ENCODE data around the gene APOM. TPM values are rescaled to one million over a fixed set of nuclear protein-coding genes. Genes with fewer than 3 reads are reported as not detected.

Gene APOM
- 3.0 TPM for total RNA-seq (2013)
- polyA plus RNA-seq (1 to 10 TPM; 4.2 to 8.3 (median 4.8) TPM), polyA minus RNA-seq (1.2 and 2.1 TPM in 2 replicates), total RNA-seq (0.92 to 4.0 (median 1.8) reads per million in 11 experiments)

- Histone ChIP-seq H3K36me3 (replicated peaks in 1 of 2; ENCODE audit: control insufficient read depth in 1 of 2, insufficient read depth in 2 of 2, low read length in 2 of 2) (peaks cover 10 to 42% of the 10 kb centered on the region in 2 donors), H4K20me1 (ENCODE audit: insufficient read depth, low read length) (peaks cover 35% of the 10 kb centered on the region), H3K9me3 (replicated peaks in 1 of 2; ENCODE audit: control insufficient read depth in 1 of 2, insufficient read depth in 1 of 2, low read length in 2 of 2) (no peaks in the 10 kb centered on the region), H3K4me2 (replicated peaks; ENCODE audit: extremely low read depth, low read length, poor library complexity, severe bottlenecking) (no peak within 1 kb of the TSS), H2AFZ (ENCODE audit: insufficient read depth, low read depth, low read length, poor library complexity, severe bottlenecking) (no peak within 1 kb of the TSS), H3K4me3 (replicated peaks in 1 of 3; ENCODE audit: low read depth in 2 of 3, low read length in 3 of 3) (no peak within 1 kb of the TSS), H3K9ac (ENCODE audit: insufficient read depth, low read length, poor library complexity, severe bottlenecking) (no peak within 1 kb of the TSS), H3K27me3 (ENCODE audit: control insufficient read depth in 2 of 2, insufficient read depth in 2 of 2, low read length in 2 of 2) (no peaks in the 10 kb centered on the region), H3K4me1 (ENCODE audit: control insufficient read depth in 1 of 2, insufficient read depth in 2 of 2, low read length in 2 of 2) (peaks cover 41 to 59% of the 10 kb centered on the region in 2 donors), H3K79me2 (ENCODE audit: insufficient read depth, low read length) (peaks cover 88% of the 10 kb centered on the region), H3K27ac (ENCODE audit: low read depth in 1 of 2, low read length in 2 of 2) (no peak within 1 kb of the TSS)
- peaks cover 30 to 46% of the 10 kb centered on the region in 2 donors for H3K36me3 Mint-ChIP-seq
- peaks cover 0 to 10% (median 5%) of the 10 kb centered on the region in 3 donors for H3K27me3 Mint-ChIP-seq (ENCODE audit: low read depth in 3 of 3)
- peak within 1 kb of the TSS in 5 of 7 donors; percentile 15 to 83 (median 46) for H3K27ac Mint-ChIP-seq
- WGBS (ENCODE audit: insufficient coverage) = 100% methylated on average over 3 of the region's 8 CpGs
- no peak for DNase-seq
- peaks cover 59% of the 10 kb centered on the region for H3K4me1 Mint-ChIP-seq
- H3K9me3 Mint-ChIP-seq = peaks cover 0 to 2% (median 0%) of the 10 kb centered on the region in 7 donors
- intact Hi-C loops (cut with micrococcal nuclease) = no loop called here
- H3K4me3 Mint-ChIP-seq = no peak within 1 kb of the TSS
- no peak for TF ChIP-seq CTCF (IDR thresholded peaks at IDR 0.05)
These were observed at the start of gene APOM for GRCh38 chr6:31655349-31656237. Gene APOM, plus strand, starts transcription at chr6:31655894. Its CDS starts 73 bp downstream, at chr6:31655967.

- Histone ChIP-seq H3K4me1 (ENCODE audit: control insufficient read depth in 1 of 2, insufficient read depth in 2 of 2, low read length in 2 of 2) (peaks cover 3 to 7% of the 10 kb centered on the region in 2 donors), H3K4me3 (replicated peaks in 1 of 3; ENCODE audit: low read depth in 2 of 3, low read length in 3 of 3) (no peak overlapping the region), H2AFZ (ENCODE audit: insufficient read depth, low read depth, low read length, poor library complexity, severe bottlenecking) (no peak overlapping the region), H4K20me1 (ENCODE audit: insufficient read depth, low read length) (no peaks in the 10 kb centered on the region), H3K4me2 (replicated peaks; ENCODE audit: extremely low read depth, low read length, poor library complexity, severe bottlenecking) (no peak overlapping the region), H3K36me3 (replicated peaks in 1 of 2; ENCODE audit: control insufficient read depth in 1 of 2, insufficient read depth in 2 of 2, low read length in 2 of 2) (no peaks in the 10 kb centered on the region), H3K9ac (ENCODE audit: insufficient read depth, low read length, poor library complexity, severe bottlenecking) (no peak overlapping the region), H3K79me2 (ENCODE audit: insufficient read depth, low read length) (no peaks in the 10 kb centered on the region), H3K9me3 (replicated peaks in 1 of 2; ENCODE audit: control insufficient read depth in 1 of 2, insufficient read depth in 1 of 2, low read length in 2 of 2) (no peaks in the 10 kb centered on the region), H3K27ac (ENCODE audit: low read depth in 1 of 2, low read length in 2 of 2) (no peak overlapping the region), H3K27me3 (ENCODE audit: control insufficient read depth in 2 of 2, insufficient read depth in 2 of 2, low read length in 2 of 2) (no peaks in the 10 kb centered on the region)
- peaks cover 0 to 5% (median 0%) of the 10 kb centered on the region in 7 donors for H3K9me3 Mint-ChIP-seq
- no peak for DNase-seq
- peaks cover 7% of the 10 kb centered on the region for H3K4me1 Mint-ChIP-seq
- intact Hi-C loops (cut with micrococcal nuclease) = no loop called here
- H3K27ac Mint-ChIP-seq = no peak overlapping the region
- 100% methylated on average over 1 of the region's 1 CpG for WGBS (ENCODE audit: insufficient coverage)
- TF ChIP-seq CTCF (IDR thresholded peaks at IDR 0.05) = no peak
- H3K36me3 Mint-ChIP-seq = no peaks in the 10 kb centered on the region
- H3K4me3 Mint-ChIP-seq = no peak overlapping the region
- peaks cover 0 to 8% (median 0%) of the 10 kb centered on the region in 3 donors for H3K27me3 Mint-ChIP-seq (ENCODE audit: low read depth in 3 of 3)
These were observed 48.4 kb upstream of the APOM start for GRCh38 chr6:31607317-31607716.
